Psoas muscle (tissue), 8 donors: ENCODE data around the gene RACGAP1. TPM values are rescaled to one million over a fixed set of nuclear protein-coding genes. Genes with fewer than 3 reads are reported as not detected.

Experiments
- ATAC-seq, 4 donors: fragments of 200-7000 bp; cut with Tn5 transposase; one replicate each; pipeline ENCODE4 v1.9.1; 2020; ENCODE audit warnings: moderate library complexity in 3 of 4, mild to moderate bottlenecking in 2 of 4
- DNase-seq, 2 donors: peaks; one replicate each; pipeline ENCODE4 v3.0.0-alpha.2; 2020
- H3K27ac ChIP-seq: fragments of 200-600 bp; one replicate; pipeline ENCODE4 v1.8.0; 2022
- H3K27me3 ChIP-seq, 3 donors: fragments of 200-600 bp in 1 of 3; one replicate each; pipeline versions ENCODE4 v1.6.1 to v1.8.0; 2013 to 2022; ENCODE audit warnings: low read length in 2 of 3, mild to moderate bottlenecking in 2 of 3, moderate library complexity in 1 of 3; ENCODE audit not compliant: insufficient read depth in 3 of 3
- H3K36me3 ChIP-seq, 2 donors: fragments of 200-600 bp in 1 of 2; one replicate each; pipeline versions ENCODE4 v1.6.1 to v1.8.0; 2013 to 2022; ENCODE audit warnings: low read depth in 1 of 2, mild to moderate bottlenecking in 1 of 2, moderate library complexity in 1 of 2; ENCODE audit not compliant: insufficient read depth in 1 of 2
- H3K4me1 ChIP-seq: fragments of 200-600 bp; one replicate; pipeline ENCODE4 v1.8.0; 2022
- H3K4me3 ChIP-seq: fragments of 200-600 bp; one replicate; pipeline ENCODE4 v1.8.0; 2022; ENCODE audit warnings: mild to moderate bottlenecking
- H3K9me3 ChIP-seq: fragments of 200-600 bp; one replicate; pipeline ENCODE4 v1.8.0; 2022
- CTCF ChIP-seq: fragments of 200-600 bp; IDR thresholded peaks from one replicate; pipeline ENCODE4 v1.8.0; 2022; ENCODE audit warnings: antibody characterized with exemption
- WGBS, 3 donors: extraction: QIAGEN DNeasy Blood & Tissue Kit; methylation state at CpG; one replicate each; pipeline versions ENCODE4 v1.1.6 to v1.1.7; 2013; 5-methylcytosine and 5-hydroxymethylcytosine counted together
- intact Hi-C, 2 donors: fragments of 100-400 bp; cut with DNase I; formaldehyde crosslinking; loops; one replicate each; pipeline versions ENCODE4 v1.11.0 to v1.14.2; 2022
- polyA plus RNA-seq, 3 donors: library from polyadenylated mRNA; stranded (reverse); fragments of 200-250 nt; gene quantifications; one replicate each; pipeline ENCODE4 v1.2.3, GENCODE V29; 2013
- total RNA-seq, 4 donors: library from RNA; stranded (reverse); fragmentation: NEBNext Ultra II Directional in 2 of 4; extraction: Animal tissue kit (Norgen Biotek cat#: 25700) in 2 of 4; gene quantifications; one replicate each; pipeline versions ENCODE4 v1.2.1 to v1.2.4, GENCODE V29; 2021 to 2023
- donor health status: healthy with polysubstance abuse.
- donor health status: DM: no; HTN: no; CAD: no; lungs with moderate emphysema.
- donor health status: Bipolar disorder and iron deficiency.
- donor health status: healthy.
- donor health status: DM: yes; HTN: yes; CAD: no.
- donor health status: DM: no; HTN: no; CAD: no.
- donor health status: DM: no; HTN: no; CAD: no.
- donor health status: DM: yes; HTN: yes; CAD: no.

The RACGAP1 gene
- total and polyA plus RNA-seq, 7 donors: 3.4 to 15.3 (median 5.4) TPM

- Histone ChIP-seq H3K4me1 (no peaks in the 10 kb centered on the region), H3K36me3 (no peaks in the 10 kb centered on the region), H3K9me3 (no peaks in the 10 kb centered on the region), H3K4me3 (no peak overlapping the region), H3K27me3 (no peaks in the 10 kb centered on the region), H3K27ac (no peak overlapping the region)
- DNase-seq (no peak), ATAC-seq (no peak)
- no peak for TF ChIP-seq CTCF
- 84 to 87% (median 87%) methylated on average over 2 of the region's 2 CpGs for WGBS, 3 donors
- intact Hi-C loops: loop anchor here in 1 of 2 donors (1.0 kb wide), 1 partner anchor 30 kb away; no protein-coding TSS in a partner anchor
Observed at GRCh38 chr12:50043308-50043707, 18.0 kb upstream of the RACGAP1 start.

- H3K4me3 ChIP-seq: no peak overlapping the region
- ATAC-seq (no peak), DNase-seq (no peak)
- 77 to 85% (median 80%) methylated on average over 6 of the region's 6 CpGs for WGBS, 3 donors
- H3K9me3 ChIP-seq: no peaks in the 10 kb centered on the region
- no peaks in the 10 kb centered on the region for H3K36me3 ChIP-seq
- intact Hi-C loops: loop anchor here in 1 of 2 donors (1.0 kb wide), 1 partner anchor 31 kb away; no protein-coding TSS in a partner anchor
- no peaks in the 10 kb centered on the region for H3K27me3 ChIP-seq
- H3K4me1 ChIP-seq: no peaks in the 10 kb centered on the region
- H3K27ac ChIP-seq: no peak overlapping the region
- no peak for TF ChIP-seq CTCF
Observed at GRCh38 chr12:50042693-50043092, 17.4 kb upstream of the RACGAP1 start.

GRCh38 chr12:50041962-50042361, 16.7 kb upstream of the RACGAP1 start:
- intact Hi-C loops: no loop called here
- Histone ChIP-seq H3K4me1 (no peaks in the 10 kb centered on the region), H3K36me3 (no peaks in the 10 kb centered on the region), H3K27ac (no peak overlapping the region), H3K4me3 (no peak overlapping the region), H3K27me3 (no peaks in the 10 kb centered on the region), H3K9me3 (no peaks in the 10 kb centered on the region)
- WGBS, 3 donors: 85 to 89% (median 86%) methylated on average over 5 of the region's 5 CpGs
- ATAC-seq (no peak), DNase-seq (no peak)
- no peak for TF ChIP-seq CTCF

GRCh38 chr12:50041062-50041860, 16.0 kb upstream of the RACGAP1 start:
- Histone ChIP-seq H3K4me1 (no peaks in the 10 kb centered on the region), H3K27ac (no peak overlapping the region), H3K4me3 (no peak overlapping the region), H3K36me3 (no peaks in the 10 kb centered on the region), H3K9me3 (no peaks in the 10 kb centered on the region), H3K27me3 (peaks cover 0 to under 1% (median 0%) of the 10 kb centered on the region in 3 donors)
- intact Hi-C loops: no loop called here
- DNase-seq: no peak
- no peak for ATAC-seq
- 80 to 84% (median 83%) methylated on average over 15 of the region's 15 CpGs for WGBS, 3 donors
- TF ChIP-seq CTCF: no peak
